GM23338 (cell line): ENCODE measurements around the gene ARAP1.

Experiments
- CREB1 ChIP-seq: fragments of 250-450 bp; sonication (Bioruptor Pico); IDR thresholded peaks from 2 replicates; pipeline ENCODE4 v1.5.0; 2020; ENCODE audit warnings: low read depth, mild to moderate bottlenecking, moderate library complexity
- CTCF ChIP-seq, 2 experiments: fragments of 200-600 bp in 1 of 2; sonication (generic) in 1 of 2; conservative IDR thresholded peaks; 2 replicates each; pipeline versions ENCODE4 v1.5.1 to v1.6.1; 2016 to 2017; ENCODE audit warnings: antibody characterized with exemption in 2 of 2, low read depth in 2 of 2, mild to moderate bottlenecking in 2 of 2, moderate library complexity in 1 of 2
- ETS1 ChIP-seq: IDR thresholded peaks from 2 replicates; pipeline ENCODE4 v1.6.1; 2016; ENCODE audit warnings: antibody characterized with exemption
- EZH2 ChIP-seq: fragments of 200-600 bp; sonication (generic); IDR thresholded peaks from one replicate; pipeline ENCODE4 v1.8.0; 2017; ENCODE audit warnings: antibody characterized with exemption, mild to moderate bottlenecking, low read depth; ENCODE audit not compliant: unreplicated experiment
- EZH2phosphoT487 ChIP-seq: fragments of 200-600 bp; sonication (generic); IDR thresholded peaks from one replicate; pipeline ENCODE4 v1.8.1; 2018; ENCODE audit warnings: antibody characterized with exemption; ENCODE audit not compliant: unreplicated experiment
- JUNB ChIP-seq: IDR thresholded peaks from one replicate; pipeline ENCODE4 v1.6.1; 2016; ENCODE audit warnings: antibody characterized with exemption; ENCODE audit not compliant: unreplicated experiment
- NANOG ChIP-seq: IDR thresholded peaks from 2 replicates; pipeline ENCODE4 v1.6.1; 2016; ENCODE audit warnings: antibody characterized with exemption, borderline replicate concordance
- POLR2AphosphoS5 ChIP-seq: IDR thresholded peaks from 2 replicates; pipeline ENCODE4 v1.6.1; 2016; ENCODE audit warnings: antibody characterized with exemption, low read depth
- REST ChIP-seq: IDR thresholded peaks from one replicate; pipeline ENCODE4 v1.6.1; 2018; ENCODE audit warnings: antibody characterized with exemption; ENCODE audit not compliant: unreplicated experiment
- STAT1 ChIP-seq: IDR thresholded peaks from one replicate; pipeline ENCODE4 v1.6.1; 2016; ENCODE audit warnings: antibody characterized with exemption; ENCODE audit not compliant: unreplicated experiment
- ZNF114 ChIP-seq: fragments of 250-450 bp; sonication (Bioruptor Pico); IDR thresholded peaks from 2 replicates; pipeline ENCODE4 v1.5.0; 2020; ENCODE audit warnings: mild to moderate bottlenecking, moderate library complexity
- ZNF331 ChIP-seq: fragments of 250-450 bp; sonication (Bioruptor Pico); IDR thresholded peaks from 2 replicates; pipeline ENCODE4 v1.5.0; 2020; ENCODE audit warnings: low read depth, mild to moderate bottlenecking, moderate library complexity

- 0 out of 4 replicates have a peak, but pooled peaks of 1 of the 2 experiments have one; percentile 16 for TF ChIP-seq CTCF (conservative IDR thresholded peaks at IDR 0.05; ENCODE audit: low read depth in 2 of 2)
- TF ChIP-seq EZH2phosphoT487, result no peak
- no peak for TF ChIP-seq CREB1 (CRISPR knock-in tag)
- no peak for TF ChIP-seq POLR2AphosphoS5
- TF ChIP-seq EZH2, result no peak
- TF ChIP-seq REST, result no peak
- no peak for TF ChIP-seq ZNF114 (CRISPR knock-in tag)
- TF ChIP-seq ETS1, result no peak
- no peak for TF ChIP-seq JUNB
- no peak for TF ChIP-seq ZNF331 (CRISPR knock-in tag)
- no peak for TF ChIP-seq STAT1
- TF ChIP-seq NANOG, result no peak
These were observed 22.3 kb upstream of the ARAP1 start for GRCh38 chr11:72774499-72774898.
